Astrocyte (in vitro differentiated cells and primary cell): Measurements from ENCODE around the gene PTH2R.

Source experiments
- CTCF ChIP-seq: IDR thresholded peaks from 2 replicates; pipeline ENCODE4 v1.5.1; 2011; ENCODE audit warnings: low read depth, mild to moderate bottlenecking, inconsistent platforms, low read length, moderate library complexity; ENCODE audit not compliant: insufficient read depth
- EZH2 ChIP-seq: IDR thresholded peaks from 2 replicates; pipeline ENCODE4 v1.6.1; 2012; ENCODE audit warnings: mild to moderate bottlenecking, low read length, inconsistent platforms; ENCODE audit not compliant: insufficient read depth

- no peak for TF ChIP-seq CTCF
- no peak for TF ChIP-seq EZH2
Measured at GRCh38 chr2:208541461-208541988, 134.9 kb downstream of the PTH2R start.
